HepG2 (cell line): Measurements from ENCODE around the gene S1PR5. TPM values are rescaled to one million over a fixed set of nuclear protein-coding genes. Genes with fewer than 3 reads are reported as not detected.

Source experiments
- CHD4 ChIP-seq: fragments of 200-600 bp; sonication (generic); IDR thresholded peaks from 2 replicates; pipeline ENCODE4 v1.7.0; 2017; ENCODE audit warnings: mild to moderate bottlenecking, low read length, borderline replicate concordance
- GZF1 ChIP-seq: sonication (generic); formaldehyde crosslinking; IDR thresholded peaks from 2 replicates; pipeline ENCODE4 v1.5.1; 2020; ENCODE audit warnings: mild to moderate bottlenecking, missing genetic modification reagents
- HOXA9 ChIP-seq: sonication (generic); formaldehyde crosslinking; IDR thresholded peaks from 2 replicates; pipeline ENCODE4 v1.8.1; 2022; ENCODE audit warnings: missing genetic modification reagents, mild to moderate bottlenecking, moderate library complexity, borderline replicate concordance
- HOXD1 ChIP-seq: sonication (generic); formaldehyde crosslinking; IDR thresholded peaks from 2 replicates; pipeline ENCODE4 v1.5.0; 2020; ENCODE audit warnings: missing genetic modification reagents
- KDM4B ChIP-seq: sonication (generic); formaldehyde crosslinking; IDR thresholded peaks from 2 replicates; pipeline ENCODE4 v1.4.0; 2020; ENCODE audit warnings: missing genetic modification reagents
- NFYB ChIP-seq: sonication (generic); formaldehyde crosslinking; IDR thresholded peaks from 2 replicates; pipeline ENCODE4 v1.4.0; 2020; ENCODE audit warnings: missing genetic modification reagents
- SMARCE1 ChIP-seq: fragments of 450-650 bp; IDR thresholded peaks from 2 replicates; pipeline ENCODE4 v1.6.1; 2017; ENCODE audit warnings: borderline replicate concordance
- TEAD3 ChIP-seq: optimal IDR thresholded peaks from 2 replicates; pipeline ENCODE3; 2016; ENCODE audit warnings: borderline replicate concordance
- THAP11 ChIP-seq: IDR thresholded peaks from 2 replicates; pipeline ENCODE4 v1.6.1; 2016; ENCODE audit warnings: missing biosample characterization, missing genetic modification reagents
- TOPORS ChIP-seq: sonication (generic); formaldehyde crosslinking; IDR thresholded peaks from 2 replicates; pipeline ENCODE4 v1.8.0; 2023; ENCODE audit warnings: mild to moderate bottlenecking, missing genetic modification reagents
- ZBTB20 ChIP-seq: sonication (generic); formaldehyde crosslinking; IDR thresholded peaks from 2 replicates; pipeline ENCODE4 v1.8.1; 2023; ENCODE audit warnings: missing genetic modification reagents, low read depth, mild to moderate bottlenecking, borderline replicate concordance
- ZNF468 ChIP-seq: sonication (generic); formaldehyde crosslinking; IDR thresholded peaks from 2 replicates; pipeline ENCODE4 v1.8.0; 2022; ENCODE audit warnings: mild to moderate bottlenecking, moderate library complexity, missing genetic modification reagents
- ZNF687 ChIP-seq: sonication (generic); formaldehyde crosslinking; IDR thresholded peaks from 2 replicates; pipeline ENCODE4 v1.5.1; 2020; ENCODE audit warnings: mild to moderate bottlenecking, missing genetic modification reagents, moderate library complexity
- ZNF772 ChIP-seq: sonication (generic); formaldehyde crosslinking; IDR thresholded peaks from 2 replicates; pipeline ENCODE4 v1.5.0; 2020; ENCODE audit warnings: mild to moderate bottlenecking, missing genetic modification reagents
- polyA plus RNA-seq, 8 experiments: library from polyadenylated mRNA; depleted of rRNA in 3 of 8; stranded (reverse) in 7 of 8; unstranded in 1 of 8; fragments of >200 nt; fragmentation: Illumina TruSeq in 4 of 8; extraction: Trizol in 4 of 8; gene quantifications; 2 replicates each; pipeline versions ENCODE4 v1.2.1 to v1.2.3, GENCODE V29; 2011 to 2016; ENCODE audit warnings: low read depth in 4 of 8, missing spikeins in 1 of 8, mixed read lengths in 1 of 8; ENCODE audit not compliant: insufficient read depth in 1 of 8
- total RNA-seq, 5 experiments: library from RNA; depleted of rRNA; stranded (reverse); fragments of >200 nt; fragmentation: Illumina TruSeq; extraction: Trizol; gene quantifications; 2 replicates each; pipeline ENCODE4 v1.2.3, GENCODE V29; 2016; ENCODE audit warnings: low read depth in 1 of 5
- TF ChIP-seq, protein P1 (sequence below): sonication (generic); formaldehyde crosslinking; IDR thresholded peaks from 2 replicates; pipeline ENCODE4 v1.4.0; 2020; ENCODE audit warnings: missing genetic modification reagents, borderline replicate concordance
- TF ChIP-seq, protein P2 (sequence below): sonication (generic); formaldehyde crosslinking; IDR thresholded peaks from 2 replicates; pipeline ENCODE4 v1.5.0; 2020; ENCODE audit warnings: mild to moderate bottlenecking, missing genetic modification reagents
- TF ChIP-seq, protein P3 (sequence below): IDR thresholded peaks from 2 replicates; pipeline ENCODE4 v1.6.1; 2012; ENCODE audit warnings: low read depth, low read length, improper control_type of control experiment

S1PR5 gene
- total and polyA plus RNA-seq, 2 of the 13 experiments (the other 11 are each of a cell fraction or from before 2014, with no cell fraction given) = 0.04 TPM; not detected in 1

DNA sequence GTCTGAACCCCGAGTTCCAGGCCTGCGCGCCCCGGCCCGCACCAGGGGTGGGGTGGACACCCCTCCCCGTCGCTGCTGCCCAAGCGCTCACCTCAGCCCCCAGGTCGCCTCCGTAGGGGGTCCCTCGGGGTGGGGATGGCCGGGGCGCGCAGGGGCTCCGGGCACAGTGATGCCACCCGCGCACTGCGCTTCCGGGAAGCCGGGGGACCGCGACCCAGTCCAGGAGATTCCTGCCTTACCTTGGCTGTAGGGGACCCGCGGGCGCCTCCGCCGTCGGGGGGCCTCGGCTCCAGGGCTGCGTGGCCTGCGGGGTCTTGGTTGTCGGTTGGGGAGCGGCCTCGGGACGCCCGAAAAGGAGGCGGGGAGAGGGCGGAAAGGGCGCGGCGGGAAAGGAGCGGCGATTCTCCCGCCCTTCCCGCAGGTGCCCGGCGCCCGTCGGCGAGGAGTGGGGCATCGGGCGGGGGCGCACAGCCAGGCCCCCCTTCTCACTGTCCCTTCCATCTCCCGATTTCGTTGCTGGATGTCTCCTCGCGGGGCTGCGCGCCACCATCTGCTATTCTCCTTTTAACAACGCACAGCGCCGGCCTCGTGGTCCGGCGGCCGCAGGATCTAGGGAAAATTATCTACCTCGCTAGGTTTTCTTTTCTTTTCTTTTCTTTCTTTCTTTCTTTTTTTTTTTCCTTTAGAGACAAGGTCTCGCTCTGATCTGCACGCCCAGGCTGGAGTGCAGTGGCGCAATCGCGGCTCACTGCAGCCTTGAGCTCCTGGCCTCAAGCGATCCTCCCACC, 14.1 kb downstream of the S1PR5 start, which contains the start of gene KEAP1 (continued):
- TF ChIP-seq, protein P1, sequence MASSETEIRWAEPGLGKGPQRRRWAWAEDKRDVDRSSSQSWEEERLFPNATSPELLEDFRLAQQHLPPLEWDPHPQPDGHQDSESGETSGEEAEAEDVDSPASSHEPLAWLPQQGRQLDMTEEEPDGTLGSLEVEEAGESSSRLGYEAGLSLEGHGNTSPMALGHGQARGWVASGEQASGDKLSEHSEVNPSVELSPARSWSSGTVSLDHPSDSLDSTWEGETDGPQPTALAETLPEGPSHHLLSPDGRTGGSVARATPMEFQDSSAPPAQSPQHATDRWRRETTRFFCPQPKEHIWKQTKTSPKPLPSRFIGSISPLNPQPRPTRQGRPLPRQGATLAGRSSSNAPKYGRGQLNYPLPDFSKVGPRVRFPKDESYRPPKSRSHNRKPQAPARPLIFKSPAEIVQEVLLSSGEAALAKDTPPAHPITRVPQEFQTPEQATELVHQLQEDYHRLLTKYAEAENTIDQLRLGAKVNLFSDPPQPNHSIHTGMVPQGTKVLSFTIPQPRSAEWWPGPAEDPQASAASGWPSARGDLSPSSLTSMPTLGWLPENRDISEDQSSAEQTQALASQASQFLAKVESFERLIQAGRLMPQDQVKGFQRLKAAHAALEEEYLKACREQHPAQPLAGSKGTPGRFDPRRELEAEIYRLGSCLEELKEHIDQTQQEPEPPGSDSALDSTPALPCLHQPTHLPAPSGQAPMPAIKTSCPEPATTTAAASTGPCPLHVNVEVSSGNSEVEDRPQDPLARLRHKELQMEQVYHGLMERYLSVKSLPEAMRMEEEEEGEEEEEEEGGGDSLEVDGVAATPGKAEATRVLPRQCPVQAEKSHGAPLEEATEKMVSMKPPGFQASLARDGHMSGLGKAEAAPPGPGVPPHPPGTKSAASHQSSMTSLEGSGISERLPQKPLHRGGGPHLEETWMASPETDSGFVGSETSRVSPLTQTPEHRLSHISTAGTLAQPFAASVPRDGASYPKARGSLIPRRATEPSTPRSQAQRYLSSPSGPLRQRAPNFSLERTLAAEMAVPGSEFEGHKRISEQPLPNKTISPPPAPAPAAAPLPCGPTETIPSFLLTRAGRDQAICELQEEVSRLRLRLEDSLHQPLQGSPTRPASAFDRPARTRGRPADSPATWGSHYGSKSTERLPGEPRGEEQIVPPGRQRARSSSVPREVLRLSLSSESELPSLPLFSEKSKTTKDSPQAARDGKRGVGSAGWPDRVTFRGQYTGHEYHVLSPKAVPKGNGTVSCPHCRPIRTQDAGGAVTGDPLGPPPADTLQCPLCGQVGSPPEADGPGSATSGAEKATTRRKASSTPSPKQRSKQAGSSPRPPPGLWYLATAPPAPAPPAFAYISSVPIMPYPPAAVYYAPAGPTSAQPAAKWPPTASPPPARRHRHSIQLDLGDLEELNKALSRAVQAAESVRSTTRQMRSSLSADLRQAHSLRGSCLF (CRISPR knock-in tag) = no peak
- TF ChIP-seq, protein P2, sequence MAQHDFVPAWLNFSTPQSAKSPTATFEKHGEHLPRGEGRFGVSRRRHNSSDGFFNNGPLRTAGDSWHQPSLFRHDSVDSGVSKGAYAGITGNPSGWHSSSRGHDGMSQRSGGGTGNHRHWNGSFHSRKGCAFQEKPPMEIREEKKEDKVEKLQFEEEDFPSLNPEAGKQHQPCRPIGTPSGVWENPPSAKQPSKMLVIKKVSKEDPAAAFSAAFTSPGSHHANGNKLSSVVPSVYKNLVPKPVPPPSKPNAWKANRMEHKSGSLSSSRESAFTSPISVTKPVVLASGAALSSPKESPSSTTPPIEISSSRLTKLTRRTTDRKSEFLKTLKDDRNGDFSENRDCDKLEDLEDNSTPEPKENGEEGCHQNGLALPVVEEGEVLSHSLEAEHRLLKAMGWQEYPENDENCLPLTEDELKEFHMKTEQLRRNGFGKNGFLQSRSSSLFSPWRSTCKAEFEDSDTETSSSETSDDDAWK (CRISPR knock-in tag) = no peak
- TF ChIP-seq HOXD1 (CRISPR knock-in tag) (peak; percentile 56; the same call in 1 of the 2 replicates), HOXA9 (no peak), TOPORS (CRISPR knock-in tag) (0 out of 2 replicates have a peak, but pooled peaks have one; percentile 11), GZF1 (CRISPR knock-in tag) (peak; percentile 46; the same call in 1 of the 2 replicates), KDM4B (CRISPR knock-in tag) (peak; percentile 51; the same call in 1 of the 2 replicates), THAP11 (no peak), ZBTB20 (no peak), ZNF468 (CRISPR knock-in tag) (no peak), CHD4 (no peak), ZNF772 (CRISPR knock-in tag) (no peak), SMARCE1 (no peak), TEAD3 (CRISPR knock-in tag) (no peak), ZNF687 (CRISPR knock-in tag) (peak; percentile 77), NFYB (CRISPR knock-in tag) (no peak)
- TF ChIP-seq, protein P3, sequence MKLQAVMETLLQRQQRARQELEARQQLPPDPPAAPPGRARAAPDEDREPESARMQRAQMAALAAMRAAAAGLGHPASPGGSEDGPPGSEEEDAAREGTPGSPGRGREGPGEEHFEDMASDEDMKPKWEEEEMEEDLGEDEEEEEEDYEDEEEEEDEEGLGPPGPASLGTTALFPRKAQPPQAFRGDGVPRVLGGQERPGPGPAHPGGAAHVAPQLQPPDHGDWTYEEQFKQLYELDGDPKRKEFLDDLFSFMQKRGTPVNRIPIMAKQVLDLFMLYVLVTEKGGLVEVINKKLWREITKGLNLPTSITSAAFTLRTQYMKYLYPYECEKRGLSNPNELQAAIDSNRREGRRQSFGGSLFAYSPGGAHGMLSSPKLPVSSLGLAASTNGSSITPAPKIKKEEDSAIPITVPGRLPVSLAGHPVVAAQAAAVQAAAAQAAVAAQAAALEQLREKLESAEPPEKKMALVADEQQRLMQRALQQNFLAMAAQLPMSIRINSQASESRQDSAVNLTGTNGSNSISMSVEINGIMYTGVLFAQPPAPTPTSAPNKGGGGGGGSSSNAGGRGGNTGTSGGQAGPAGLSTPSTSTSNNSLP = no peak
